Breast epithelium (tissue), 3 donors: ENCODE results near the gene TMEM240.

ENCODE experiments used
- POLR2A ChIP-seq: fragments of 450-650 bp; IDR thresholded peaks from one replicate; pipeline ENCODE4 v1.6.1; 2016; ENCODE audit warnings: antibody characterized with exemption, mild to moderate bottlenecking, moderate library complexity
- POLR2AphosphoS5 ChIP-seq, 3 donors: sonication (generic); formaldehyde crosslinking; IDR thresholded peaks; one replicate each; pipeline ENCODE4 v1.6.1; 2017; ENCODE audit warnings: antibody characterized with exemption in 3 of 3
- TF ChIP-seq, protein P1 (sequence below), 3 donors: fragments of 450-650 bp; IDR thresholded peaks; one replicate each; pipeline ENCODE4 v1.5.1; 2016 to 2017; ENCODE audit warnings: antibody characterized with exemption in 3 of 3, mild to moderate bottlenecking in 3 of 3, moderate library complexity in 3 of 3

DNA sequence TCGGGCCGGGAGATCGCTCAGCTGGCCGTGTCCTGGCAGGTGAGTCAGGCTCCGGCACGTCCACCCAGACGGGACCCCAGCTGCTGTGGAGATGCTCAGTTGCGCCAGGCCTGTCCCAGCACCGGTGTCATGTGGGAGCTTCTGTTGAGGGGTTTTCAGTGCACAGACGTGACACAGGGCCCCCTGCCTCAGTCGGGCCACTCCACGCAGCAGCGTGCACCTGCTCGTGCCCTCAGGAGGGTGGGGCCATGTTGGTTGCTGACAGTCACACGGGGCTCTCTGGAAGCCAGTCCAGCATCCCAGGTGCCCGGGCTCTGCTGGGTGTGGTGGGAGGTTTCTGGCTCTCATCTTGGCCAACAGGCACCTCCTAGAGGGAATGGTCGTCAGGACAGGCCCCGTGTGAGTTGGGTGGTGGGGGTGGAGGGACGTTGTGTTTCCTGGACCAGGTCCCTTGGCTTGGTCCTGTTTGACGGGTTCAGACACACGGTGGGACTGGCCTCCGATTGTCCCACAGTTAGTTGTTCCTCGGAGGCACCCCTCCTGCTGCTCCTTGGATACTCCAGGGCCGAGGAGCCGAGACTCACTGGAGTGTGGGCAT, 49.7 kb downstream of the TMEM240 start:
- TF ChIP-seq, protein P1, sequence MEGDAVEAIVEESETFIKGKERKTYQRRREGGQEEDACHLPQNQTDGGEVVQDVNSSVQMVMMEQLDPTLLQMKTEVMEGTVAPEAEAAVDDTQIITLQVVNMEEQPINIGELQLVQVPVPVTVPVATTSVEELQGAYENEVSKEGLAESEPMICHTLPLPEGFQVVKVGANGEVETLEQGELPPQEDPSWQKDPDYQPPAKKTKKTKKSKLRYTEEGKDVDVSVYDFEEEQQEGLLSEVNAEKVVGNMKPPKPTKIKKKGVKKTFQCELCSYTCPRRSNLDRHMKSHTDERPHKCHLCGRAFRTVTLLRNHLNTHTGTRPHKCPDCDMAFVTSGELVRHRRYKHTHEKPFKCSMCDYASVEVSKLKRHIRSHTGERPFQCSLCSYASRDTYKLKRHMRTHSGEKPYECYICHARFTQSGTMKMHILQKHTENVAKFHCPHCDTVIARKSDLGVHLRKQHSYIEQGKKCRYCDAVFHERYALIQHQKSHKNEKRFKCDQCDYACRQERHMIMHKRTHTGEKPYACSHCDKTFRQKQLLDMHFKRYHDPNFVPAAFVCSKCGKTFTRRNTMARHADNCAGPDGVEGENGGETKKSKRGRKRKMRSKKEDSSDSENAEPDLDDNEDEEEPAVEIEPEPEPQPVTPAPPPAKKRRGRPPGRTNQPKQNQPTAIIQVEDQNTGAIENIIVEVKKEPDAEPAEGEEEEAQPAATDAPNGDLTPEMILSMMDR (IDR thresholded peaks at IDR 0.05), result no peak
- TF ChIP-seq POLR2A (no peak), POLR2AphosphoS5 (IDR thresholded peaks at IDR 0.05) (no peak)
